ENCODE results near the gene TPM1.
"Not testable (repeated sequence)": the region's sequence is repeated elsewhere in the genome, so short reads cannot be mapped to it uniquely, and the experiment has no call there.

Gene TPM1

DNA sequence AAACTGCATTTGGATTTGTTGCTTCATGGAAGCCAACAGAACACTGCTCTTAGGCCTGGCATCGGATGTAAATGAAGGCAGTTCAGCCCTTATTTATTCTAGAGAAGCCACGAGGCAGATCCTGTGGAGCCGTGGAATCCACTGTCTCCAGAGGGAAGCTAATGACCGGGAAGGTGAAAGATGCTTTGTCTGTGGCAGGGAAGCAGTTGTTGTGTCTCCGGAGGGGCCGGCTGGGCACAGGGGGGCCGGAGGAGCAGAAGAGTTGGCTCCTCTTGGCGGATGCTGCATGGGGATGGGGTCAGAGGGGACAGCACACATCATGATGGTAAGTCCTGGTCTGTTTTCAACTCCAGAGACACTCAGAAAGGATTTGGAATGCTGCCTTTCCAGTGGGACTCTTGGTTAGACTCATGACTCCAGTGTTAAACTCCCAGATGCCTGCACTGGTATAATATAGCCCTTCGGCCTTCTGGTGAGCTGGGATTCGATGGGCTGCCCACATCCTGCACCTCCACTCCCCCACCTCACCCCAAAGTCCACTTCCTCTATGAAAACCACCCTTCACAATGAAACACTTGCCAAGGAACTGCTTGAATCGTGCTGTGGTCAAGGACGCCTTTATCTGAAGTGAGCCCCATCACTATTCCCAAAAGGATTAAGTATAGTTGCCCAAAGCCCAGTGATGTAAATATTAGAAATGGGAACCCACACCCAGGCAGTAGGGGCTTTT lies 33.6 kb downstream of the TPM1 start:
- DNase-seq (ENCODE audit: low read depth): no peak

DNA sequence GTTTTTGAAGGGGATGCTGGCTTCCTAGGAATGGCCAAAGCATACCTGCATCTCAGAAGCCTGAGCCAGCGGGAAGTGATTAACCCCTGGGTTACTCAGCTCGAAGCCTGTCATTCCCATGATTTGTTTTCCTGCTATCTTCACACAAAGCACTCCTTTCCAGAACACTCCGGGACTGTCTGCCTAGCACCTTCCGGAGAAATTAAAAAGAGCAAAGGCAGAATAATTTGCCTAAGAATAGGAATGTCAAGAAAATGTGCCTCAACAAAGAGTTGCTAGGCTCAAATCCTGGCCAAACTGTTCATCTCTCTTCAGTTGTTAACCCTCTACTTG lies 34.1 kb downstream of the TPM1 start:
- no peak for DNase-seq (ENCODE audit: low read depth)

DNA sequence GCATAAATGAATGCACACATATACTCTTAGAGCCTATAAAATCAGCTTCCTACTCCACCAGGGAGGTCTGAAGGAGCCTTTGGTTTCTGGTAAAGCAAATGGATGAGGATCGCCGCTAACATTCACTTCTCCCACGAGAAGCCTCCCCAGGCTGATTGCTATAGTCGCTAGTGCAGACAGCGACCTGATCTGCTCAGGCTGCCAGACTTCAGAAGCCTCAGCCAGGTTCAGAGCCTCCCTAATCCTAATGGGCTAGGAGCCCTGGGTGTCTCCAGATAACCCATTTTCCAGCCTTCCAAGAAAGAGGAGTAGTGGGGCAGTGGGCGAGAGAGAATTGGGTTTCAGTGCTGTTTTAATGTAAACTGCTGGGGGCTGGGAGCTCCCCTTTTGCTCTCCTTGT lies 35.4 kb downstream of the TPM1 start:
- DNase-seq (ENCODE audit: low read depth): no peak

DNA sequence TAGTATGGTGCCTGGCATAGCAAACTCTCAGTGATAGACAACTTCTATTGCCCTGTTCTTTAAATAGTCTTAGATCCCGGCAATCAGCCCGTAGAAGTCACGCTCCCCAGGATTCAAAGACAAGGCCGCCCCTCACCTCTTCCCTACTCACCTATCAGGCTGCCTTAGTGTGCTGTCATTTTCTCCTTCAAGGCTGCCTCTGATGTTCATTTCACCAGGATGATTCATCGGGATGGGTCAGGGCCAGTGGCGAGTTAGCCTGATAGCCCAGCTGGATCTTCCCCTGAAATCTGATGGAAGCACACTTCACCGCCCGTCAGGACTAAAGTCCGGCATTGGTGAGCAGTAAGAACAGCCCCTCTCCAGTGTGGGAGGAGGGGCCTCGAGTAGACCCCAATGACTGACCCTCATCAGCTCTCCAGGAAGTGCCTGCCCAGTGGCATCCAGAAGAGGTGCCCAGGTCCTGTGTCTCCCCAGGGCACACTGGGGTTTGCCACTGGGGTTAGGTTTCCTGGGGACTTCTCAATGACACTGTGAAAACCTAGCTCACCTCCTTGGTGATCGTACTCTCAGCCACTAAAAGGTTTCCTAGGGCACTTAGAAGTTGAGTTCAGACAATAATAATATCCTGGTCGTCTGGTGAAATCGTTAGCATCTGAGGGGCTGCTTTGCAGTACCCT lies 37.5 kb downstream of the TPM1 start:
- DNase-seq (ENCODE audit: low read depth): no peak

DNA sequence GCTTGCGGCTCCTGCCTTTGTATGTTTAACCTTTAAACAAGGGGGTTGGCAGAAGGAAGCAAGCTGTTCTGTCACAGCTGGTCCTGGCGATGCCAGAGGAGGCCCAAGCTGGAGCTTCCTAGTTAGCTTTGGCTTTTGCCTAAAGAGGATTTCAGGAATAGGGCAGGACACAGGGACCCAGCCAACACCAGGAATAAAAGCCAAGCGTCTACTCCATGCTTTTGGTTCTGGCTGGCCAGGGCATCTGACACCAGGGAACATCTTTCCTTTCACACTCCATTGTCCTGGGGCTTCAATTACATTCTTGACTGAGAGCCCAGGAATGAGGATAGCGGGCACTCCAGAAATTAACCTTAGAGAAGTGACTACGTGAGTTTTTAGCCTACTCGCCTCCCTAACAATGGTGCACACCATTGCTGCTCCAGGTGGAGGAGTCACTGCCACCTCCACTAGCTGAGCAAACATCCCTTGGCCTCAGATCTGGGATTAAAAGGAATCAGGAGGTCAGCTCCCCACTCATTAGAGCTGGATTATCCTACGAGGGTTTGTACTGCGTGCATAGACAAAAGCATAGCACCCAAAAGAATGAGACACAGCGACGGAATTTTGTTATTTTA lies 38.2 kb downstream of the TPM1 start:
- no peak for DNase-seq (ENCODE audit: low read depth)

DNA sequence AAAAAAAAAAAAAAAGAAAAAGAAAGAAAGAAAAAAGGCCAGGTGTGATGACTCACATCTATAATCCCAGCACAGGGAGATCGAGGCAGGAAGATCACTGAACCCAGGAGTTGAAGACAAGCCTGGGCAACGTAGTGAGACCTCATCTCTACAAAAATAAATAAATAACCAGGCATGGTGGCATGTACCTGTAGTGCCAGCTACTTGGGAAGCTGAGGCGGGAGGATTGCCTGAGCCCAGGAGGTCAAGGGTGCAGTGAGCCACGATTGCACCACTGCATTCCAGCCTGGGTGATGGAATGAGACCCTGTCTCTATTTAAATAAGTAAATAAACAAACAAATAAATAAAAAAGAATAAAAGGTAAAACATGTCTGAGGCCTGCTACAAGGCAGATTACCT lies 39.8 kb downstream of the TPM1 start:
- no peak for DNase-seq (ENCODE audit: low read depth)

DNA sequence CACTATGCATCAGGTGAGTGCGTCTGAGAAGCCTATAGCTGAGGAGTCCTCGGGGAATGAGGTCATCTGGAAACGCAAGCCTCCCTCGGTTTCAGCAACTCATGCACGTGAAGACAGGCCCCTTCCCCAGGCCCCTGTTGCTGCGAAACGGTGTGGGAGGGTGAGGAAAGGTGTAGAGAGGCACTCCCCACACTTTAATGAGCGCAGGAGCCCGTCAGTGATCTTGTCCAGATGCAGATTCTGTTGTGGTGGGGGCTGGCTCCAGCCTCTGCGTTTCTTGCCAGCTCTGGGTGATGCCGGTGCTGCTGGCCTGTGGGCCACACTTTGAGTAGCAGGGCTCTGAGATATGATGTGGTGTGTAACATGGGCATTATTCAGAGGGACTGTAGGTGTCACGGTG lies 40.5 kb downstream of the TPM1 start:
- DNase-seq (ENCODE audit: low read depth): no peak

DNA sequence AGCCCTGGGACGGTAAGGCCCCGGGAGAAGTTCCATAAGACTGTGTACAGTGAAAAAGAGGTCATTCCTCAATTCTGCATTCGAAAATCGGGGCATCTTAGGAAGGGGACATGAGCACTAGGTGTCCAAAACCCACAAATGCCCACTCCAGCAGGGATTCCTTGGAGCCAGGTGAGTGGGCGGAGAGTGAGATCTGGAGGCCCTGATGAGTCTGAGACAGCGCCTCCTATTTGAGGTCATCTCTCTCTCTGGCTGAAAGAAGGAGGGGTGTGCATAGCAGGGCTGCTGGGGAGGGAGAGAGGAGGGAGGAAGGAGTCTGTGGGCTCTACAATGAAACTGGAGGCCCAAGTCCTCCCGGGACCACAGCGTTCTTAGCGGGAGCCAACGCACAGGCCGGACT lies 41.0 kb downstream of the TPM1 start:
- no peak for DNase-seq (ENCODE audit: low read depth)

DNA sequence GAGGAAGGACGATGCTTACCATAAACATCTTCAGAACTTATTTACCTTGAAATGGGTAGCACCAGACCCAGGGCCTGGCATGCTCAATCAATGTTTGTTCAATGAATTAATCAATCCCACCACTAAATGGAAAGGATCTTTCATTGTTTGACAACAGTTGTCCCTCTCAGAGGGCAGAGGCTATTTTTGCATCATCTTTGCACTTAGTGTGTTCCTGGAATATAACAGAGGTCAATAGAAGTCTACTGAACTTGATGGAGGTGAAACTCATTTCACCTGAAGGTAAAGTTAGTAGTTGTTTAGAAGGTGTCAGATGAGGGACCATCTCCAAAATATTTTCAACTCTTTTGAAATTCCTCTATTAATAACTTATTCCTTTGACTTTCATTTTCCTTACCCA lies 42.3 kb downstream of the TPM1 start:
- DNase-seq (ENCODE audit: low read depth): no peak

DNA sequence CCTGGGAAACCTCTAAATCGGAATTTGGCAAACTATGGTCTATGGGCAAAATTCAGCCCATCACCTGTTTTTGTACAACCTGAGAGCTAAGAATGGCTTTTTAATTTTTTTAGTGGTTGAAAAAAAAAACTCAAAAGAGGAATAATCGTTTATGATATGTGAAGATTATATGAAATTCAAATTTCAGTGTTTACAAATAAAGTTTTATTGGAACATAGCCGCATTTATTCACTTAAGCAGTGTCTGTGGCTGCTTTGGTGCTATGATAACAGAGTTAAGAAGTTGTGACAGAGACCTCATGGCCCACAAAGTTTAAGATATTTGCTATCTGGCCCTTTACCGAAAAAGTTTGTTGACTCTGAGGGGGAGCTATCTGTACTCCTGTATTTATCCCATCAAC lies 42.7 kb downstream of the TPM1 start:
- DNase-seq (ENCODE audit: low read depth): no peak

DNA sequence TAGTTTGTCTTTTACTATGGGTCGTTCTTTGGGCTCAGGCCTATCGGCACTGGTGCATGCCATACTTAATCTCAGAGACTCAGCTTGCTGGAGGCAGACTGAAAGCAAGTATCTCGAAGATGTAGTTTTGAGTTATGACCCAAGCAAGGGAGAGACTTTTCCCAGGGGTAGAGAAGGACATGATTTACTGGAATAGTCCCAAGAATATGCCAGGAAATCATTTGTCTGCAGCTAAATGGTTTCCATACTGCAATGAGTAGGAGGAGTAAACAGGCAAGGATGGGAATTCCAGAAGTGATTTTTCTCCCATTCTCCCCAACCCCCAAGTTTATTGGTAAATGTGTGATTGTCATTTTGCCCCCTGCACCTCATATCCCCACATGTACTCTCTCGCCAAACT lies 43.7 kb downstream of the TPM1 start:
- no peak for DNase-seq (ENCODE audit: low read depth)

DNA sequence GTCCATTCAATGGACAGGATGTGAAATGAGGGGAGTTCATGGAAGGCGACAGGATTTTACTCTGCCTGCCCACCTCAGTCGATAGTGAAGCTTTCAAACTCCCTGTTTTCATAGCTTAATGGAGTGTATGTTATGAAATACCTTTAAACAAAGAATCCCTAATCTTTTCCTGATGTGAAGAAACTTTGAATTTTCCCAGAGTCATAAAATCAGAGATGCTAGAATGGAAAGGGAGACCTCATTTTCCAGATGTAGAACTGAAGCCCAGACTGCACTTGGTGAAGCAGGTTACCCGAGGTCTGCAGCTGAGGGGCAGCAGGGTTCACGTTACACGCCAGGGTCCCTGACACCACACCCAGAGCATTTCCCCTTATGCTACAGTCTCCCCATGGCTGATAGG lies 44.4 kb downstream of the TPM1 start:
- no peak for DNase-seq (ENCODE audit: low read depth)

DNA sequence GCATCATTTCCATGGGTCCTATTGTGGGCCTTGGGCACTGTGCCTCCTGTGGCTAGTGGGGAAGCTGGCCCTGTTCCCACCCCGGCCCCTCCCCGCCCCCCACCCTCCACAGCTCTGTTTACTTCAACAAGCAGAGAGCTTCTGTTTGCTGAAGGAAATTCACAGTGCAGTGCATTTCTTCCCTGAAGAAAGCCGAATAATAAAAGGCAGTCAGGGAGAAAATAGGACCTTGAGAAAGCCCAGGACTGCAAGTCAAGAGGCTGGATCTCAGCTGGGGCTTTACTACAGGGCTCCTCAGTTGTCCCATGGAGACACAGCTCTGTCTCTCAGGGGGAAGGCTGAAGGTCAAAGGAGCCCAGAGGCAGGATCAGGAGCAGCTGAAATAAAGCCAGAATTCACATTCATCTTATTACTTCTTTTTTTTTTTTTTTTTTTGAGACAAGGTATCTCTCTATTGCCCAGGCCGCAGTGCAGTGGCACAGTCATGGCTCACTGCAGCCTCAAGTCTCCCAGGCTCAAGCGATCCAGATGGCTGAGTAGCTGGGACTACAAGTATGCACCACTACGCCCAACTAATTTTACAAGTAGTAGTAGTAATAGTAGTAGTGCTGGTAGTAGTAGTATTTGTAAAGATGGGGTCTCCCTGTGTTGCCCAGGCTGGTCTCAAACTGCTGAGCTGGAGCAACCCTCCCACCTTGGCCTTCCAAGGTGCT lies 46.1 kb downstream of the TPM1 start:
- no peak for DNase-seq (ENCODE audit: low read depth)

DNA sequence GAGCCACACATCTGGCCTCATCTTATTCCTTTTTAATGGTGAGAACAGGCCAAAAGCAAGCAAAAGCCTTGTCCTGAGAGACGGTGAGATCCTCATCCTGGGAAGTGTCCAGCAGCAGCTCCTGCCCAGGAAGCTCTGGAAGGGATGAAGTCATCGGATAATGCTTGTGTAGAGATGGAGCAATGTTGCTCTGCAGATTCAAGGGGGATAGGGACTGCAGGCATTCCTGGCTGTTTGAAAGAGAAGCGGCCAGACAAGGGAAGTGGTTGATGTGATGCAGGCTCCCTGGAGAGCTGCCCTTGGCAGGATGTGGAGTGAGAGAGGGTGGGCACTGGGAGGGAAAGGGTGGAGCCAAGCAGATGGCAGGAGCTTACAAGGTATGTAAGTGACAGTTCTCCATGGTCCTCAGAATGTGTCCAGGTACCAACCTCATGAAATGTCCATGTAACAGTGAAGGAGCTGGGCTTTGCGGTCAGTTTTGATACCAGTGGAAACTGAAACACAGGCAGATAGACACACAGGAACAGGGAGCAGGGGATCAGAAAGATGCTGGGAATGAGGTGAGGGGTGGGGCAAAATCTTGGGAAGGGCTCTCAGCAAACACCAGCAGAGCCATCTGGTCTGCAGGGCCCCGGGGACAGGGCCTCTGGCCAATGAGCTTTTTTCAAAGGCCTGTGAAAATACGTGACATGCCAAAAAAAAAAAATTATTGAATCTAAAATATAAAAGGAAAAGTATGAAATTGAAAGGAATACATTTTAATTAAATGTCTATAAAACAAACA lies 46.9 kb downstream of the TPM1 start:
- peak; percentile 65 for DNase-seq (ENCODE audit: low read depth)

DNA sequence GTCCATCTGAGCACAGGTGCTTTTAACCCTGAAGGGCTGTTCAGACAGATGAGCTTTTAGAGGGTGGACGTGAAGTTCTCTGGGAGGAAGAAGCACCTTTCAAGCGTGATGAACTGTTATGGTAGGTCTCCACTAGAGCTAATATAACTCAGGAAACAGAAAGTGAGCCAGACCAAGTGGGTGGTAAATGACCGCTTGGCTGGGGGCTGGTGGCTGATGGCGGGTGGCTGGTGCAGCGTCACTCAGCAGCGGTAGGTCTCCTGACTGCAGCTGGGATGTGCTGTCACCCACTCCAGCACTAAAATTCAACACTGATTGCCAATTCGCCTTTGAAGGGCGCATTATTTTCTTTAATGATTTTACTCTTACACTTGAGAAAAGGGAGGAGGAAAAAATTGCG lies 47.9 kb downstream of the TPM1 start:
- no peak for DNase-seq (ENCODE audit: low read depth)

DNA sequence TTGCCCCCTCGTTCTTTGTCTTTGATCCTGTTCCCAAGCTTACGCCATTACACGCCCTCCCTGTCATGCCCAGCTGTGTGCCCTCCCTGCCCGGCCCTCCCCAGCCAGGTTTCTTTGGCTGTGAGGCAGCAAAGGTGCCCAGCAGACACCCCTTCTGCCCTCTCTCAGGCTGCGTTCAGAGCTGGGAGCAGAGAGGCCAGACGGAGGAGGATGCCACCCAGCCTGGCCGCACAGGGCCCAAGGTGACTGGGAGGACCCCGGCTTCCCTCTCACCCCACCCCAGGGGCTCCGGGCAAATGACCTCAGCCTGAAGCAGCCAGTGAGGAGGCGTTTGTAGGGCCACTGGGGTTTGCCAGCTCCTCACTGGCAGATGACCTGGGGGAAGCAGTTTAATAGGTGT lies 48.3 kb downstream of the TPM1 start:
- DNase-seq (ENCODE audit: low read depth): no peak

DNA sequence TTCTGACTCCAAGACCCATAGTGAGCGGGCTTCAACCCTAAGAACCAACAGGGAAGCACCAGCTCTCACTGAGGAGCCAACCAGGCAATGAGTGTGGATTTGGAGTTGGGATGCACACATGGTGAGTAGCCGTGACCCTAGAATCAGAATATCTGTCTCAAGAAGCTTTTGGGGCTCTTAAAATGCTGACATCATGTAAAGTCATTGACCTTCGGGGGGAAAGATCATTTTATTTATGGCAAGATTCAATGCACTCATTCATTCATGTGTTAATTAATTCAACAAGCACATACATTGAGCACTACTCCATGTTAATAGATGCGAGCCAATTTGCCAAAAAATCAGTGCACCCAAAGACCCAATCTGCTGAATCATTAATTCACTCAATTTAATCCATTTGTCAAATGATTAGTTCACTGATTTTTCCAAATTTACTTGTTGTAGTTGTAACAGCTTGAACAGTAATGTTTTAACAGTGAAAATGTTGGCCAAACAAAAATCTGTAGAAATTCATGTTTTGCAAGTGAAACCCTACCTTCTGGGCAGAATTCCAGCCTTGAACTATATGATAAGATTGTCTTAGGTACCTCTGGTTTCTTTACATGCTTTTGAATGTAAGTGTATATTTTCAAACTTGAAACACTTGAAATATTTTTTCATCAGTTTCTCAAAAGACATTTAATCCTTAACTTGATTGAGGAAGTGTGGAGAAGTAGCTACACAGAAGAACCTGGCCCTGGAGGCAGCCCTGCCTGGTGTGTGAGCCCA lies 49.3 kb downstream of the TPM1 start:
- DNase-seq (ENCODE audit: low read depth): no peak

DNA sequence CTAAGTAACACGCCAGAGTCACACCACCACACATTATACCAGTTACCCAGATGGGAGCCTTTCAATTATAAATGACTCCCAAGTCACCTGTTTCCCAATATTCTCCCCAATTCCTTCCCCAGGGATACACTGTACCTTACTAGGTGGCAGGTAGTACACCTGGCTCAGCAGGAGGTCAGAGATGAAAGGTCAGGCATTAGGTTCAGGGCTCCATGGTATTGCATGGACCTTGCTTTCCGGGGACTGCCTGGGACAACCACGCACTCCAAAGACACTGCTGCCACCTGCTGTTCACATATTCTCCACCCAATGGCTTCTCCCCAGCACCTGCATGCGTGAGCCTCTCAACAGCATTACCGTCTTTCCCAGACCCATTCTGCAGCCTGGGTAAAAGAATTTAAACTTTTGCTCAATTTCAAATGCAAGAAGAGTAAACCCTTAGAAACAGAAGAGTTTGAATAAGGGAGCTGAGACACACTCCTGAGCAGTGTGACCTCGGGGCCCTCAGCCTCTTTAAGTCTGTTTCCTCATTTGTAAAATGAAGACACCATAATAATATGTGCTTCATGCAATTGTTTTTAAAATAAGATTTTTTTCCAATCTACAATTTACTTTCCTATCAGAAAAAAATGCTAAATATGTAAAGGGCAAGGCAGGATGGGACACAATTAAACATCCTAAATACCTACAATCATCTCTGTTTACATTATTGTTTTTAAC lies 51.1 kb downstream of the TPM1 start:
- no peak for DNase-seq (ENCODE audit: low read depth)

DNA sequence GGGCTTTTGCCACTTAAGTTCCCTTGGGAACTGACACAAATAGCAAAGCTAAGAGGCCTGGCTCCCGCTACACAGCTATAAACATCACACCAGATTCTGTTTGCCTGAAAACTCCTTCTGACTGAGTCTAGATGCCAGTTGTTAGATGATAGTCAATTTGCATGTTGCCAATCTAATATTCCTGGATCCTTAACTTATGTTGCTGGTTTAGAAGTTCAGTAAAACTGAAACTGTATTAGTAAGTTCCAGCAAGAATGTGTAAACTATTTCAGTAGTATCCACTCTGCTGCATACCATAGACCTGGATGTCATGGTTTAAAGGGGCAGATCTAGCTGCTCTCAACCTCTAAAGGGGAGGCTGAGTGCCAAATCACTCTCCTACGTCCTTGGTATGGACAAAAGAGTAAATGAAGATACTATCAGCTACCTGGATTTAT lies 52.0 kb downstream of the TPM1 start:
- no peak for DNase-seq (ENCODE audit: low read depth)

DNA sequence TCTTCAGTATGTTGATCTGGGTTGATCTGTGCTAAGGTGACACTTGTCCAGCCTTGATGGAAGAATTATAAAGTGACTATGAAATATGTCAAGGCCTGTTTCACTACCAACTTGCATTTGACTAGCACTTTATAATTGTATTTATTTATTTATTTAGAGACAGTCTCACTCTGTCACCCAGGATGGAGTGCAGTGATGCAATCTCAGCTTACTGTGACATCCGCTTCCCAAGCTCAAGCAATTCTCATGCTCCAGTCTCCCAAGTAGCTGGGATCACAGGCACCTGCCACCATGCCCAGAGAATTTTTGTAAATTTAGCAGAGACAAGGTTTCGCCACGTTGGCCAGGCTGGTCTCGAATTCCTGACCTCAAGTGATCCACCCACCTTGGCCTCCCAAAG lies 53.6 kb downstream of the TPM1 start:
- DNase-seq (ENCODE audit: low read depth): no peak

DNA sequence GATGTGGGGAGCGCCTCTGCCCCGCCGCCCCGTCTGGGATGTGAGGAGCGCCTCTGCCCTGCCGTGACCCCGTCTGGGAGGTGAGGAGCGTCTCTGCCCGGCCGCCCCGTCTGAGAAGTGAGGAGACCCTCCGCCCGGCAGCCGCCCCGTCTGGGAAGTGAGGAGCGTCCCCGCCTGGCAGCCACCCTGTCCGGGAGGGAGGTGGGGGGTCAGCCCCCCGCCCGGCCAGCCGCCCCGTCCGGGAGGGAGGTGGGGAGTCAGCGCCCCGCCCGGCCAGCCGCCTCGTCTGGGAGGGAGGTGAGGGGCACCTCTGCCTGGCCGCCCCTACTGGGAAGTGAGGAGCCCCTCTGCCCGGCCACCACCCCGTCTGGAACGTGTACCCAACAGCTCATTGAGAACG lies 56.4 kb downstream of the TPM1 start:
- DNase-seq (ENCODE audit: low read depth): not testable (repeated sequence)
